Suprapubic skin (tissue), 4 donors: Measurements from ENCODE around the gene GJB5. TPM values are rescaled to one million over a fixed set of nuclear protein-coding genes. Genes with fewer than 3 reads are reported as not detected.
A peak's percentile ranks its signal among the peaks of the same experiment; 100 is the strongest.

Experiments
- DNase-seq, 2 donors: peaks; one replicate each; pipeline ENCODE4 v3.0.0-alpha.2; 2019; ENCODE audit warnings: low spot score in 2 of 2
- H3K27ac ChIP-seq: fragments of 200-600 bp; sonication (generic); one replicate; pipeline ENCODE4 v1.5.1; 2019
- H3K27me3 ChIP-seq: fragments of 200-600 bp; sonication (generic); one replicate; pipeline ENCODE4 v1.5.1; 2019
- H3K36me3 ChIP-seq: fragments of 200-600 bp; sonication (generic); one replicate; pipeline ENCODE4 v1.5.1; 2019
- H3K4me1 ChIP-seq: fragments of 200-600 bp; sonication (generic); one replicate; pipeline ENCODE4 v1.5.1; 2019
- H3K4me3 ChIP-seq: fragments of 200-600 bp; sonication (generic); one replicate; pipeline ENCODE4 v1.5.1; 2019; ENCODE audit warnings: mild to moderate bottlenecking
- H3K9me3 ChIP-seq: fragments of 200-600 bp; sonication (generic); one replicate; pipeline ENCODE4 v1.5.1; 2019
- EP300 ChIP-seq: sonication (generic); formaldehyde crosslinking; IDR thresholded peaks from one replicate; pipeline ENCODE4 v1.6.1; 2017; ENCODE audit warnings: antibody characterized with exemption
- POLR2A ChIP-seq, 2 donors: fragments of 450-650 bp; IDR thresholded peaks; one replicate each; pipeline ENCODE4 v1.6.1; 2017; ENCODE audit warnings: antibody characterized with exemption in 2 of 2, mild to moderate bottlenecking in 2 of 2, moderate library complexity in 2 of 2
- POLR2AphosphoS5 ChIP-seq, 3 donors: sonication (generic); formaldehyde crosslinking; IDR thresholded peaks; one replicate each; pipeline ENCODE4 v1.6.1; 2017; ENCODE audit warnings: antibody characterized with exemption in 3 of 3
- WGBS: methylation state at CpG from one replicate; pipeline ENCODE4 v1.1.5; 2018; 5-methylcytosine and 5-hydroxymethylcytosine counted together
- total RNA-seq, 4 donors: library from RNA; depleted of rRNA; stranded (reverse); fragments of >200 nt; gene quantifications; one replicate each; pipeline ENCODE4 v1.1.0, GENCODE V29; 2016
- TF ChIP-seq, protein P1 (sequence below), 2 donors: fragments of 200-600 bp in 1 of 2; fragments of 450-650 bp in 1 of 2; sonication (generic) in 1 of 2; IDR thresholded peaks; one replicate each; pipeline ENCODE4 v1.5.1; 2016 to 2019; ENCODE audit warnings: antibody characterized with exemption in 2 of 2, mild to moderate bottlenecking in 1 of 2, moderate library complexity in 1 of 2

The GJB5 gene
- total RNA-seq, 4 donors from 2014 or later = 45.8 to 164 (median 123) TPM

- WGBS = 93% methylated on average over 5 of the region's 5 CpGs
- Histone ChIP-seq H3K4me1 (peaks cover 12% of the 10 kb centered on the region), H3K27ac (no peak overlapping the region), H3K9me3 (no peaks in the 10 kb centered on the region), H3K4me3 (no peak overlapping the region), H3K36me3 (no peaks in the 10 kb centered on the region), H3K27me3 (peaks cover 2% of the 10 kb centered on the region)
- no peak for TF ChIP-seq EP300
- TF ChIP-seq, protein P1, sequence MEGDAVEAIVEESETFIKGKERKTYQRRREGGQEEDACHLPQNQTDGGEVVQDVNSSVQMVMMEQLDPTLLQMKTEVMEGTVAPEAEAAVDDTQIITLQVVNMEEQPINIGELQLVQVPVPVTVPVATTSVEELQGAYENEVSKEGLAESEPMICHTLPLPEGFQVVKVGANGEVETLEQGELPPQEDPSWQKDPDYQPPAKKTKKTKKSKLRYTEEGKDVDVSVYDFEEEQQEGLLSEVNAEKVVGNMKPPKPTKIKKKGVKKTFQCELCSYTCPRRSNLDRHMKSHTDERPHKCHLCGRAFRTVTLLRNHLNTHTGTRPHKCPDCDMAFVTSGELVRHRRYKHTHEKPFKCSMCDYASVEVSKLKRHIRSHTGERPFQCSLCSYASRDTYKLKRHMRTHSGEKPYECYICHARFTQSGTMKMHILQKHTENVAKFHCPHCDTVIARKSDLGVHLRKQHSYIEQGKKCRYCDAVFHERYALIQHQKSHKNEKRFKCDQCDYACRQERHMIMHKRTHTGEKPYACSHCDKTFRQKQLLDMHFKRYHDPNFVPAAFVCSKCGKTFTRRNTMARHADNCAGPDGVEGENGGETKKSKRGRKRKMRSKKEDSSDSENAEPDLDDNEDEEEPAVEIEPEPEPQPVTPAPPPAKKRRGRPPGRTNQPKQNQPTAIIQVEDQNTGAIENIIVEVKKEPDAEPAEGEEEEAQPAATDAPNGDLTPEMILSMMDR (IDR thresholded peaks at IDR 0.05) = no peak
- TF ChIP-seq POLR2AphosphoS5 (IDR thresholded peaks at IDR 0.05) = no peak
- TF ChIP-seq POLR2A (IDR thresholded peaks at IDR 0.05) = no peak
- no peak for DNase-seq
Observed at GRCh38 chr1:34750610-34751009, 4.2 kb upstream of the GJB5 start.

DNA sequence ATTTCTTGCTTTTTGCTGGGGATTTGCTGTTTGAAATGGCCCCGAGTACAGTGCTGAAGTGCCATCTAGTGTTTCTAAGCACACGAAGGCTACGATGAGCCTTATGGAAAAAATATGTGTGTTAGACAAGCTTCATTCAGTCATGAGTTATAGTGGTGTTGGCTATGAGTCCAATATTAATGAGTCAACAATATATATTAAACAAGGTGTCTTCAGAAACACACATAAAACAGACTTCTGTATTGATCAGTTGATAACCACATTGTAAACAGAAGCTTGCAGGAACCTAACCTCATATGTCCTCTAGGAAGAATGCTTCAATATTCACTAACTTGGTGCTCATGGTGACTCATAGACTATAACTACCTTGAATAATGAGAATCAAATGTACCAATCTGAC lies 1.7 kb upstream of the GJB5 start:
- H3K9me3 ChIP-seq = no peaks in the 10 kb centered on the region
- no peak overlapping the region for H3K27ac ChIP-seq

GRCh38 chr1:34755961-34756360 lies 1.1 kb downstream of the GJB5 start:
- peak overlapping the region; percentile 42 for H3K4me3 ChIP-seq
- H3K27me3 ChIP-seq = no peaks in the 10 kb centered on the region
- H3K9me3 ChIP-seq = no peaks in the 10 kb centered on the region
- no peak for TF ChIP-seq POLR2AphosphoS5 (IDR thresholded peaks at IDR 0.05)
- no peak for TF ChIP-seq EP300
- peaks cover 46% of the 10 kb centered on the region for H3K4me1 ChIP-seq
- DNase-seq = no peak
- WGBS = 63% methylated on average over 4 of the region's 6 CpGs
- peak overlapping the region; percentile 93 for H3K27ac ChIP-seq
- no peaks in the 10 kb centered on the region for H3K36me3 ChIP-seq

More for the DNA sequence above, 1.7 kb upstream of the GJB5 start:
- WGBS = 56% methylated on average over 3 of the region's 3 CpGs
- Histone ChIP-seq H3K4me3 (no peak overlapping the region), H3K4me1 (peaks cover 31% of the 10 kb centered on the region), H3K27me3 (no peaks in the 10 kb centered on the region), H3K36me3 (no peaks in the 10 kb centered on the region)
- TF ChIP-seq POLR2A (IDR thresholded peaks at IDR 0.05) = no peak
- TF ChIP-seq, protein P1 (IDR thresholded peaks at IDR 0.05) = no peak
- DNase-seq = no peak

DNA sequence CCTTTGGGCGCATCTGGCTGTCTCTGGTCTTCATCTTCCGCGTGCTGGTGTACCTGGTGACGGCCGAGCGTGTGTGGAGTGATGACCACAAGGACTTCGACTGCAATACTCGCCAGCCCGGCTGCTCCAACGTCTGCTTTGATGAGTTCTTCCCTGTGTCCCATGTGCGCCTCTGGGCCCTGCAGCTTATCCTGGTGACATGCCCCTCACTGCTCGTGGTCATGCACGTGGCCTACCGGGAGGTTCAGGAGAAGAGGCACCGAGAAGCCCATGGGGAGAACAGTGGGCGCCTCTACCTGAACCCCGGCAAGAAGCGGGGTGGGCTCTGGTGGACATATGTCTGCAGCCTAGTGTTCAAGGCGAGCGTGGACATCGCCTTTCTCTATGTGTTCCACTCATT lies 2.5 kb downstream of the GJB5 start:
- TF ChIP-seq POLR2A (IDR thresholded peaks at IDR 0.05) = no peak
- TF ChIP-seq EP300 = no peak
- TF ChIP-seq, protein P1 (IDR thresholded peaks at IDR 0.05) = no peak
- no peak for TF ChIP-seq POLR2AphosphoS5 (IDR thresholded peaks at IDR 0.05)
- no peaks in the 10 kb centered on the region for H3K36me3 ChIP-seq
- no peaks in the 10 kb centered on the region for H3K27me3 ChIP-seq
- H3K9me3 ChIP-seq = no peaks in the 10 kb centered on the region
- DNase-seq = no peak
- H3K4me1 ChIP-seq = peaks cover 46% of the 10 kb centered on the region
- WGBS = 91% methylated on average over 21 of the region's 21 CpGs
- H3K27ac ChIP-seq = no peak overlapping the region
- no peak overlapping the region for H3K4me3 ChIP-seq

DNA sequence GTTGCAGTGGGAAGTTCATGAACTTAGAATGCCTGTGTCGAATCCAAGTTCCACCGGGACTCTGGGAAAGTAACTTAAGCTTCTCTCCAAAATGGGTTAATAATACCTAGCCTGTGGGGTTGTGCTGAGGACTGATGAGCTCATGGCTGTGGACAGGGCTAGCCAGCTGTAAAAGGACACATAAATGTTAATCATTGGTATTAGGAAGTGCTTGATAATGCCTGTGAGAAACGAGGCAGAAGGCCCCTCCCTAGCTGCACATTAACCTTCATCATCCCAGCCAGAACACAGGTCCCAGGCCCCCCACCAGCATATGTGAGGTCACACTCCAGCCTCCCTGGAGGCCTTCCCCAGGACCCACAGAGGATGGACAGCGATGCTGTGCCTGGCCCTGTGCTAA lies 3.9 kb downstream of the GJB5 start:
- no peaks in the 10 kb centered on the region for H3K27me3 ChIP-seq

More for the DNA sequence above, 3.9 kb downstream of the GJB5 start:
- no peak for DNase-seq
- no peaks in the 10 kb centered on the region for H3K9me3 ChIP-seq
- WGBS = 55% methylated on average over 3 of the region's 4 CpGs
- H3K4me1 ChIP-seq = peaks cover 44% of the 10 kb centered on the region
- TF ChIP-seq EP300 = no peak
- no peak for TF ChIP-seq POLR2AphosphoS5 (IDR thresholded peaks at IDR 0.05)
- no peak for TF ChIP-seq POLR2A (IDR thresholded peaks at IDR 0.05)
- TF ChIP-seq, protein P1 (IDR thresholded peaks at IDR 0.05) = no peak
- no peaks in the 10 kb centered on the region for H3K36me3 ChIP-seq
- no peak overlapping the region for H3K4me3 ChIP-seq
- peak overlapping the region; percentile 30 for H3K27ac ChIP-seq
